Right ventricle myocardium inferior (tissue), 1 donor: ENCODE measurements around the gene TFAP2D. TPM values are rescaled to one million over a fixed set of nuclear protein-coding genes. Genes with fewer than 3 reads are reported as not detected.

Experiments
- ATAC-seq: fragments of 200-7000 bp; cut with Tn5 transposase; one replicate; pipeline ENCODE4 v1.9.1; 2020; ENCODE audit warnings: mild to moderate bottlenecking, moderate library complexity
- DNase-seq: peaks from one replicate; pipeline ENCODE4 v3.0.0; 2021; ENCODE audit errors: missing footprints
- intact Hi-C: fragments of 100-400 bp; cut with DNase I; formaldehyde crosslinking; loops from one replicate; pipeline ENCODE4 v1.11.0; 2022
- long read RNA-seq: library from polyadenylated mRNA; unstranded; transcript quantifications from one replicate; pipeline ENCODE4 v2.0.0, GENCODE V29; 2021
- total RNA-seq: library from RNA; stranded (reverse); fragmentation: NEBNext Ultra II Directional; extraction: Animal tissue kit (Norgen Biotek cat#: 25700); gene quantifications from one replicate; pipeline ENCODE4 v1.2.1, GENCODE V29; 2021
- donor health status: DM: no; HTN: yes; CAD: no; lungs with severe emphysema.

TFAP2D gene
- total RNA-seq = not detected
- long read RNA-seq = 0 reads

- DNase-seq (no peak), ATAC-seq (no peak)
- intact Hi-C loops = no loop called here
Measured at GRCh38 chr6:50713226-50713625, at the start of gene TFAP2D. Gene TFAP2D, plus strand, starts transcription at chr6:50713526. Its CDS starts 530 bp downstream, at chr6:50714056.

DNA sequence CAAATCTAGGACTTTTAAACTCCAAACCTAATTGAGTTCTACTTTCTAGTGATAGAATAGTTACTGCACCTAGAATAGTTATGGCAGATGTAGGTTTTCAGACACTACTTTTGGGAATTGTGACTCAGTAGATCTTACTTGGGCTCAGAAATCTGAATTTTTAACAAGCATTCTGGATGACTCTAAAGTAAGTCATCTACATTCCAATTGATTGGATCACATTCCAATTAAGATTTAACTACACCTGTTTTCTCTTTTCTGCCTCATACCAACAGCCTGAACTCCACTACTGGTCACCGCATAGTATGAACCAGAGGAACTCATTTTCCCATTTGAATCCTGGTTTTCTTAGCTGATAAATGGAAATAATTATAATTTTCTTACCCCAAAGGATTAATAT is 49.5 kb upstream of the TFAP2D start:
- ATAC-seq (no peak), DNase-seq (no peak)
- intact Hi-C loops = no loop called here

DNA sequence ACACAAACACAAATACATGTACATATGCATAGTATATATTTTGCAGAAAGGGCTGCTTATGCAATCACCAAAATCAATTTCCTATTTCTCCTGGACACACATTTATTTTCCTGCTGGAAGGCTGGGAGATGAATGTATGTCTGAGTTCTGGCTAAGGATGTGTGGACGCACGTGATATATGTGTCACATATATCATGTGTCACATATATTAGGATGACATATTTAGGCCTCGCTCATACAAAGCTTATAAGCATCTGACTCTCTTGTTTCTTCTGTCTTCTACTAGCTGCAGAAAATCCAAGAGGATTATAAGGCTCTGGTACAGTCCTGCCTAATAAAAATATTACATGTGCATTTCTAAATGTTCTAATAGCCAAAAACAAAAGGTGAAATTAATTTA is 47.2 kb upstream of the TFAP2D start:
- intact Hi-C loops = no loop called here
- ATAC-seq (no peak), DNase-seq (no peak)

GRCh38 chr6:50681213-50681824 is 32.0 kb upstream of the TFAP2D start:
- DNase-seq = no peak
- no peak for ATAC-seq
- intact Hi-C loops = no loop called here

GRCh38 chr6:50689210-50689609 is 24.1 kb upstream of the TFAP2D start:
- intact Hi-C loops = no loop called here
- ATAC-seq (no peak), DNase-seq (no peak)

DNA sequence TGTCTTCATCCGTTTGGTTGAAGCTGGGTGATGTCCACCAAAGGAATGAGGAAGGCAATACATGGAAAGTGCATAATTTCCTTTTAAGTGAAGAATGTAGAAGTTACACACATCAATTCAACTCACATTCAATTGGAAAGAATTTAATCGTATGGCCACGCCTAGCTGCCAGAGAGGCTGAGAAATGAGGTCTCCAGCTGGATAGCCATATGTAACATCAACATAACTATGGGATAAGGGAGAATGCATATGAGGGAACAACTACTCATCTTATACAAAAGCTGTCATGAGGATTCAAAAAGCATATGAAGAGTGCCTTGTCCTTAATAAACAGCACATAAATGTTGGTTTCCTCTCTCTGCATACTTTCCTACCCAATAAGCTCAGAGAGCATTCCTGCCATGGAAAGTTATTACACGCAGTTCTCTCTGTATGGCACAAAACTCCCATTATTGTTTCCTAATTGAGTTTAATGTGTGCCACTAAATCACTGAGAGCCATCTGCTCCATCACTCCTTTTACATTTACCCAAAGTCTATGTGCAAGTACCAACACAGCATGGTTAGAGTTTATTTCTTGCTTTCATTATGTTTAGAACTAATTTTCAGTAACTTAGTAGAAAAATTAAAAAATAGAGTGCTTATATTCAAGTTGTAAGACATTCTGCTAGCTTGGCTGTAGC is 21.4 kb upstream of the TFAP2D start:
- ATAC-seq (no peak), DNase-seq (no peak)
- intact Hi-C loops = no loop called here

DNA sequence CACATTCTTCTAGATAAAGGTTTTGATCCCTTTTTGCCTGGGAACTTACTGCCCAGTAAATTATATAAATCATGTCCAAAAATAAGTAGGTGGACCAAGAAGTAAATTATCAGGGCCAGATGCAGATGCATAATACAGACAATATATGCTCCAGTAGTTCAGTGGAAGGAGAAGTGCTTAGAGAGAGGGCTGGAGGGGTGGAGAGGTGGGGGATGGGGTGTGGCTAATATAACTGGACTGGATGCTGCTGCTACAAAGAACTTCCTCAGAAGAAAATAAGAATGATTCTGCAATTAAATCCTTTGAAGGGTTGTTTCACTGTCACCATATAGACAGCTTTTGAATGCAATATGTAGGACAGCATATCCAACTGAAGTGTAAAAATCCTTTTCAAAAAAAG is 14.8 kb upstream of the TFAP2D start:
- ATAC-seq (no peak), DNase-seq (no peak)
- intact Hi-C loops = no loop called here

DNA sequence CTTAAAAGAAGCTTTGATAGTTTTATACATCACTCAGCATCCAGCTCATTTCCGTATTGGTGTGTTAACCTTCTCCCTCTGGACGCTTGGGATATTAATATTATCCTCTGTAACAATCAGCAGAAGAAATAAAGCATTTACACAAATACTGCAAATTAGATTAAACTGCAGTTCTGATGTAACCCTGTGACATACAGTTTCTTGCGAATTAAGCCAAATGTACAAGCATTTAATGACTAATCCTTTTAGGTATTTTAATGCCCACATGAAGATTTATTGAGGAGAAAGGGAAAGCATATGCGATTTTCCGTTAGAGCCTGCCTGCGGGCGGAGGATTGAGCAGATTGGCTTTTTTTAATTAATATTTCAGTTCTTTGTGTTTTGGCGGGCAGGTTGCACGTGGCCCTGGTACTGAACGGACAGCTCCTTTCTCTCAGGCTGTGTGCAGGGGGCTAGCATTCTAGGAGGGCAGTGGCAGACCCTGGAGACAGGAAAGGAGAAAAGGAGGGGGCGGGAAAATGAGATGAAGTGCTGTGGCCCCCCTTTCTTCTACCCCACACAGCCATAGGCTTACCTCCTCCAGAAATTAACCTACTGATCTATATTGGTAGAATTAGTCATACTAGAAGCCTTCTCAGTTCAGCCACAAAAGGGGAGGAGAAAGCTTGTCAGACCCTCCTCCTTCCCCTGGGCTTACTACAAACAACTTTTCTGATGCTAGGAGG is 14.1 kb upstream of the TFAP2D start:
- no peak for ATAC-seq
- DNase-seq = no peak
- intact Hi-C loops = no loop called here

GRCh38 chr6:50706575-50706974 is 6.8 kb upstream of the TFAP2D start:
- intact Hi-C loops = no loop called here
- ATAC-seq = no peak
- no peak for DNase-seq

GRCh38 chr6:50707191-50707590 is 6.1 kb upstream of the TFAP2D start:
- no peak for DNase-seq
- intact Hi-C loops = no loop called here
- ATAC-seq = no peak

GRCh38 chr6:50707652-50708300 is 5.5 kb upstream of the TFAP2D start:
- intact Hi-C loops = no loop called here
- DNase-seq (no peak), ATAC-seq (no peak)

GRCh38 chr6:50708664-50709365 is 4.5 kb upstream of the TFAP2D start:
- ATAC-seq = no peak
- DNase-seq = no peak

GRCh38 chr6:50709366-50709734 is 4.0 kb upstream of the TFAP2D start:
- ATAC-seq (no peak), DNase-seq (no peak)
- intact Hi-C loops = no loop called here

More at GRCh38 chr6:50708664-50709365, 4.5 kb upstream of the TFAP2D start:
- intact Hi-C loops = no loop called here

GRCh38 chr6:50711686-50712085 is 1.6 kb upstream of the TFAP2D start:
- DNase-seq = no peak
- intact Hi-C loops = no loop called here
- ATAC-seq = no peak

DNA sequence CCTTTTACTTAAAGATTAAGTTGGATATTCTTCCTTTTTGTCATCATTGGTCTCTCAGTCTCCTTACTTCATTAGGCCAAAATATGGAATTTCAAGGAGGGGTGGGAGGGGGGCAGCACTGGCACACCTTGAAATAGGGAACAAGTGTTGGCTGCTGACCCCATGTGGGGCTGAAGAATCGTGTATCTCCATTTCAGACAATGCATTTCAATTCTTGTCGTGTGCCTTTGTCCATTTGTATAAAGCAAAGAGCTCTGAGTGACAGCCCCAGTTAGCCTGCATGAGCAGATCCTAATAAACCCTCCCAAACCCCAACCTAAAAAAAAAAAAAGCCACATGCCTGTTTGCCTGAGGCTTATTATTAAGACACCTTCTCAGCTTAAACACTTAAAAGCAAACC is 1.0 kb upstream of the TFAP2D start:
- intact Hi-C loops = no loop called here
- no peak for DNase-seq
- no peak for ATAC-seq

DNA sequence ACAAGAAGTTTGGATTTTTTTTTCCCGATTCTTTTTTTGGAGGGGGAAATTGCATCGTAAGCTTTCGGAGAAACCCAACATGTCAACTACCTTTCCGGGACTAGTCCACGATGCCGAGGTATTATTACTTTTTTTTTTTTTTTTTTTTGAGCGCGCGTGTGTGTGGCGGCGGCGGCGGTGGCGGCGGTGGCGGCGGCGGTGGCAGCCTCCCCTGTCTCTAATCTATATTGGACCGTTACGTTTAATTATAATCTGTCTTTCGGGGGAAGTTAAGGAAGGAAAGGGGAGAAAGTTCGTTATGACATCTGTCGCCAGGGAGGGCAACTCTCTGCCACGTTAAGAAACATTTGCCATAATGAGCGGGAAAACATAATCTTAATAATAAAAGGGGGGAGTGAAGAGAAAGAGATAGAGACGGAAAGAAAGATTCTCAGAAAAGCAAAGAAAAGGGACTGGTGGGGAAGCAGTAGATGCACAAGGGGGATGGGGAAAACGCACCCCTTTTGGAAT is 706 bp downstream of the TFAP2D start:
- ATAC-seq (no peak), DNase-seq (no peak)
- intact Hi-C loops = no loop called here

- DNase-seq (peak; percentile 55), ATAC-seq (no peak)
- intact Hi-C loops = no loop called here
Measured at GRCh38 chr6:50714487-50715379, 1.4 kb downstream of the TFAP2D start.

DNA sequence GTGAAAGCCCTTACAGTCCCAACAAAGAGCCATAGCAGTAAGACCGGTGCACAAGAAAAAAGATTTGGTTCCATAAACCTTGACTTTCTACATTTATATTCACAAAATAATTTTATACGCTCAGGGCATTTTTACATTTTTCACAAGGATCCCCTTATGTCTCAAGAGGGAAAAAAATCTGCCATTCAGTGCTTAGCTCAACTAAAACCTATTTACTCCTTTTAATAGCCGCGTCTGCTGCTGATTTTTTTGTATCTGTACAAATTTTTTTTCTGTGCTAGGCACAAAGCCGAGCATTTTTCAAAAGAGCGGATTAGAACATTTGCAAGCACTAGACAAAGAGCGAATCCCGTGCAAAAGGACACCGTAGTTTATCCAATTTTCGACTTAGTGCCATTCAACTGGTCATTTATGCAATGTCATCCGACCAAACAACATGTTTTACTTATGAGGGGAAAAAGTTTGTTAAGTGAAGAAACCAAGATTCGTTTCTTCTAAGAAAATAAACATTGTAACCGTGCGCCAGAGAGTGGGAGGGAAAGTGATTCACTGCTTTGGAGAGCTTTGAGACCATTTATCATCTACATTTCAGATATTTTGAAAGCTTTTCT is 3.7 kb downstream of the TFAP2D start:
- ATAC-seq (no peak), DNase-seq (no peak)
- intact Hi-C loops = no loop called here
